ENCODE results near the gene GPR89A.
A peak's percentile ranks its signal among the peaks of the same experiment; 100 is the strongest.
"Not testable (repeated sequence)": the region's sequence is repeated elsewhere in the genome, so short reads cannot be mapped to it uniquely, and the experiment has no call there.

Gene GPR89A

DNA sequence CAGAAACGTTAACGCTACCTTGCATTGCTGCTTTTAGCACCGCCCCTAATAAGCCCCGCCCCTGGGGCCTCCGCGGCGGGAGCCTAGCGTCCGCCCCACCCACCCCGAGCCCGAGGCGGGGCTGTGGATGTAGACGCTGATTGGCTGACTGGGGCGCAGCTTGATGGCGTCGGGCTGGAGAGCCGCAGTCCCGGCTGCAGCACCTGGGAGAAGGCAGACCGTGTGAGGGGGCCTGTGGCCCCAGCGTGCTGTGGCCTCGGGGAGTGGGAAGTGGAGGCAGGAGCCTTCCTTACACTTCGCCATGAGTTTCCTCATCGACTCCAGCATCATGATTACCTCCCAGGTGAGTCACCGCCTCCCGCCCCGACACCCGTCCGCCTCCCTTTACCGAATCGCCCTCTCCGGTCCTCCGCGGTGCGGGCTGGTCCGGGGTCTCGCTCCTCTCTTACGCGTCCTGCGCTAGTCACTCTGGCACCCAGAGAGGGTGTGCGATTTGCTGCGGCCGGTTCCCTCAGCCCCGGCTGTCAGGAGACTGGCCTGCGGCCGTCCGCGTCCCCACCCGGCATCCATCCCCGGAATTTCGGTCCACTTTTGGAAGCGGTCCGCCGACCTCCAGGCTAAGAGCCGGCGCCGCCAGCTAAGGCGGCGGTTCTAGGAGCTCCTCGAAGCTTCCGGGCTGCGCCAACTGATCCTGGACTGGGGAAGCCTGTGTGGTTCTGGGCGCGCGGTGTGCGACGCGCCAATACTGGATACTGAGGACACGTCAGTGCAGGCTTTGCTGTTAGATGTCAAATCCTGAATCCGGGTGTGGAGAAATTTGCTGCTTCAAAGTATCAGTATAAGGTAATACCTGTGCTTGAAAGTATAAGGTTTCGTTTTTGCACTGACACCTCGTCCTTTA lies at the start of gene GPR89A:
TSS of gene GPR89A (plus strand) at position 156 of the 901 bp plus-strand sequence. CDS start at position 302, 146 bp downstream.
- DNase-seq (ENCODE audit: extremely low read depth in 1 of 2, low read depth in 1 of 2) = peak; percentile 91 to 94

DNA sequence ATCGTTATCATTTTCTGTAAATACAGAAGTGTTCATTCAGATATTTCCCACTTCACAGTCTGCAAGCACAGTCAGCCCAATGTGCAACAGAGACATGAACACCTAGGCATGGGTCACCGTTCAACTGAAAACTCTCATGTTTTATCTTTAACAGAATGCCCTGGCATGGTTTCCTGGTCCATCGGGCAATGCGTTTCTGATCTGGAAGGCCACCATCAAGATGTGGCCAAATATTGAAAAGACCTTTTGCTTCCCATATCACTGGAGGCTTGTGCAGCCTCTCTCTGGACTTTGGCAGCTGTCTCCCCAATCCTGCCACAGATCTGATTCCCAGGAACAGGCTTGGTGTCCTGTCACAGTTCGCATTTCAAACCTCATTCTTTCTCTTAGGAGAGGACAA lies 21.0 kb upstream of the GPR89A start:
- not testable (repeated sequence) for DNase-seq (ENCODE audit: extremely low read depth in 1 of 2, low read depth in 1 of 2)

DNA sequence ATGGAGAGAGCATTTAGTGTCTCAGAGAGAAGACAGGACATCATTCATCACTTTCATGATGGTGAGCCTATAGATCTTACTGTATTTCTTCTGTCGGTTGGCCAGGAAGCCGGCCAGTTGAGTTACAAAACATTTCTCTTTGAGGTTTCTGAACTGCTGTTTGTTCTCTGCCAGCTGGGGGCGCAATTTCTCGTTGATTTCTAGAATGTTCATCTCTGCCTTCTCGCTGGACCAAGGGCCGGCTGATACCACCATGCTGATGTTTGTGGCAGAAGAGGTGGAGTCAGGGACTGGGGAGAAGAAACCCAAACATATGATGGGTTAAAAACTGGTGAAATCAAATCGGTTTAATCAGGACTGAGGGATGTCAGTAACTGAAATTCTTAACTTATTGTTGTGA lies 17.0 kb upstream of the GPR89A start:
- DNase-seq (ENCODE audit: extremely low read depth in 1 of 2, low read depth in 1 of 2) = peak; percentile 5 to 33

DNA sequence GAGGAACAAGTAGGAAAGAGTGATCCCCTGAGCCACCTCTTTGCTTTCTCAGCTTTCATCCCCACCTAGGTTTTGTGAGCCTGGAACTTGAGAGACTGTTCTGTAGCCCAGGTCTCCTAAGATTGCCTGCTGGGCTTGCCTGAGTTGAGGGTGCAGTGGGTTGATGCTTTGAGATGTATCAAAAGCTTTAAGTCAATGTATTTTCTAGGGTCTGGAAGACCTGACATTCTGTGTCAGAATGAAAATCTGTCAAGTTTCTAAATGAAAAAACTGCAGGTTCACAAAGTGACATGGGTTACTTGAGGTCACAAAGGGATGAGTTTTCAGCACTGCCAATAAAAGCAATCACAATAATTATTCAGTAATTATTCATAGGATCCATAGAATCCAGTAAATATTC lies 15.4 kb upstream of the GPR89A start:
- DNase-seq (ENCODE audit: extremely low read depth in 1 of 2, low read depth in 1 of 2) = not testable (repeated sequence)

DNA sequence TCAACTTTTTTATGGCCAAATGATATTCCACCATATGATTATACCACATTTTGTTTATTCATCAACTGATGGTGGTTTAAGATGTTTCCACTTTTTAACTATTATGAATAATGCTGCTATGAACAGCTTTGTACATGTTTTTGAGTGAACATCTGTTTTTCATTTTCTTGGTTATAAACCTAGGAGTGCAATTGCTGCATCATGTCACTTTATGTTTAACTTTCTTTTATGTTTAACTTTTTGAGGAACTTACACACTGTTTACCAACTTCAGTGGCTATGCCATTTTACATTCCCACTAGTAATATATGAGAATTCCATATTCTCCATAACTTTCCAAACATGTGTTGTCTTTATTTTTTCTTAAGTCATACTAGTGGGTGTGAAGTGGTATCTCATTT lies 12.4 kb upstream of the GPR89A start:
- DNase-seq (ENCODE audit: extremely low read depth in 1 of 2, low read depth in 1 of 2) = not testable (repeated sequence)

DNA sequence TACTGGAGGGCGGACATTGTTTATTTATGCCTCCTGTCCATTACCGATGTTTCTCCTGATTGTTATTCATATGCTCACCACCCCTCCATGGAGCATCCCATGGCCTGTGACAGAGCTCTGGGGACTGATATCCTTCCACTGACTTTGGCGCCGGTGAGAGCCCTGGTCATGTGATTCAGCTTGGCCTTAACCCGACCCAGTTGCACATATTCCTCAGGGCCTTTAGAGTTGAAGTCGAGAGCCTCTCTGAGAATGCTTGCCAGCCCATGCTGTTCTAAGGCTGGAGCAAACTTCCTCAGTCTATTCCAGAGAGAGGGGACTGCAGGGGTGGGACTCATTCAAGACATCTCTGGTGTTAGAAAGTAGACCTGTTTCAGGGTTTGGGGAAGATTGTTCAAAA lies 11.6 kb upstream of the GPR89A start:
- not testable (repeated sequence) for DNase-seq (ENCODE audit: extremely low read depth in 1 of 2, low read depth in 1 of 2)

DNA sequence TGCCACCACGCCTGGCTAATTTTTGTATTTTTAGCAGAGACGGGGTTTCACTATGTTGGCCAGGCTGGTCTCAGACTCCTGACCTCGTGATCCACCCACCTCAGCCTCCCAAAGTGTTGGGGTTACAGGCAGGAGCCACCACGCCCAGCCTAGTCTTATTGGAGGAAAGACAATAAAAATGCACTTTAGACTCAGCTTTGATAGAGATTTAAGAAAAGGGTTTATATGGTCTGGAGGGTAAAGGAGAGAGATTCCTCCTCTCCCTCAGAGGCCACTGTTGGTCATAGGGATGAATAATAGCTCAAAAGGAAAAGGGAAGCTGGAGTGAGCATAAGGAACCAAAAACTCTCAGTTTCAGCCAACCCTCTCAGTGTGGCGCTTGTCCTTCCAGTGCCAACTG lies 8.4 kb upstream of the GPR89A start:
- not testable (repeated sequence) for DNase-seq (ENCODE audit: extremely low read depth in 1 of 2, low read depth in 1 of 2)

DNA sequence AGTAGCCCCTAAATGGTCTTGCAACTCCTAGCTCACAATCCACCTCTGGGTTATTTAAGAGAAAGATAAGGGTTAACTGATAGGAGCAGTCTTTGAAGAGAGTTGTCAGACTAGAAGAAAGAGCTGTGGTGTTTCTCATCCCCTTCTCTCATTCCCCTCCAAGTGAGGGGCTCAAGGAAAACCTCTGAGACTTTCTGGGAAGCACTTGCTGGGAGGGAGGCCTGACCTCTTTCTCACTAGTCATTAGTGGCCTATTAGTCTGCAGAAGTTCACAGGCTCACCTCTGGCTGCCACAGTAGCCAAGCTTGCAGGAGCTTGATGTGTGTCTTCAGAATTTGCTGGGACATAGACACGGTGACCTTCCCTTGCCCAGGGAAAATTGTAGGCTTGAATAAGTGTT lies 6.2 kb upstream of the GPR89A start:
- no peak for DNase-seq (ENCODE audit: extremely low read depth in 1 of 2, low read depth in 1 of 2)

DNA sequence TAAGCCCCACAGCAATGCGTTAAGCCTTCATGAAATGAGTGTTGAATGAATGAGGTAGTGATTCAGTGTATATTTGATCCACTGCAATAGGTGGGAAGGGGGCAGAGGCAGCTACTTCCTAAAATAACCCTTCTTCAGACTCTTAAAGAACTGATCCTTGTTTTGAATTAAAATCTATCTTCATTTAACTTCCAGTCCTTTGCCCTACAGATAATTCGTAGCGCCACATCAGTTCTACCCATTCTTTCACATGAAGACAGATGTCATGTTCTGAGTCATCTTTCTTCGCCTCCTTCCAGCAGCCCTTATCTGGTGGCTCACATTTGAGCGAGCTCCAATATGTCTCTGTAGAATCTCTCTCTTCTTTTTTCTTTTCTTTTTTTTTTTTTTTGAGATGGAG lies 948 bp upstream of the GPR89A start:
- not testable (repeated sequence) for DNase-seq (ENCODE audit: extremely low read depth in 1 of 2, low read depth in 1 of 2)

DNA sequence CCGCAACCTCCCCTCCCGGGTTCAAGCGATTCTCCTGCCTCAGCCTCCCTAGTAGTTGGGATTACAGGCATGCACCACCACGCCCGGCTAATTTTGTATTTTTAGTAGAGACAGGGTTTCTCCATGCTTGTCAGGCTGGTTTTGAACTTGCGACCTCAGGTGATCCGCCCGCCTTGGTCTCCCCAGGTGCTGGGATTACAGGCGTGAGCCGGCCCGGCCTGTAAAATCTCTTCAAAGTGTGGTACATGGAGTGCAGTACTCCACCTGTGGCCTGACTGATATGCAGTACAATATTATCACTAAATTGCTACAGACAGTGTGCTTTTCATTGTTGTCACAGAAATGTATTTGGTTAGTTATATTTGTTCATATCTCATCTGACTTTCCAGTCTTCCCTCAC lies 499 bp upstream of the GPR89A start:
- not testable (repeated sequence) for DNase-seq (ENCODE audit: extremely low read depth in 1 of 2, low read depth in 1 of 2)

DNA sequence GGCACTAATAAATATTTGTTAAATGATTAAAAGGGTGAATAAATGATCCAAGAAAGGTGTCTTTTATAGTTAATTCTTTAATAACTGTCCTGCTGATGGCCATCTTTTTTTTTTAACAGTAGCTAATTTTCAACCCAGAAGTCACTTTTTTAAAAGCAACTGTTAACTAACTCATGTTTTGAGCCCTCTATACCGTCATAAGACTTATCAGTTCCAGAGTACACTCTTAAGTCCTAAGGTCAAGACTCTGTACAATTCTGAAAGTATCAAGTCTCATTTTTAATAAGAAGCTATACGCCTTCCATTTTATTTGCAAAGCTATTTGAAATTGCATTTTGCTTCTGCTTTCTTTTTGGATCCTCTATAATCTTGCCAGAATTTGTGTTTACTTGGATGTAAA lies 3.0 kb downstream of the GPR89A start:
- not testable (repeated sequence) for DNase-seq (ENCODE audit: extremely low read depth in 1 of 2, low read depth in 1 of 2)

DNA sequence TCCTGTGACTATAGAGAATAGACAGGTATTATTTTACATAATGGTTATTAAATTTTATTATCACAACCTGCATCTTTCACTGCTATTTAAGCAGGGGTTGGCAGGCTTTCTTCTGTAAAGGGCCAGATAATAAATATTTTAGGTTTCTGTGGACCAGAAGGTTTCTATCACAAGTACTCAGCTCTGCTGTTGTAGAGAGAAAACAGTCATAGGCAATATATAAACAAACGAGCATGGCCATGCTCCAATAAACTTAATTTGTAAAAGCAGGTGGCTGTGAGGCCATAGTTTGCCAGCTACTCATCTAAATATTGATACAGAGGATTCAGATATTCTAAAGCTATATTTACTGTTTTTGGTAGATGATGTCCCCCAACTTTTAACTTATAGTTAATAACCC lies 12.3 kb downstream of the GPR89A start:
- DNase-seq (ENCODE audit: extremely low read depth in 1 of 2, low read depth in 1 of 2) = not testable (repeated sequence)

DNA sequence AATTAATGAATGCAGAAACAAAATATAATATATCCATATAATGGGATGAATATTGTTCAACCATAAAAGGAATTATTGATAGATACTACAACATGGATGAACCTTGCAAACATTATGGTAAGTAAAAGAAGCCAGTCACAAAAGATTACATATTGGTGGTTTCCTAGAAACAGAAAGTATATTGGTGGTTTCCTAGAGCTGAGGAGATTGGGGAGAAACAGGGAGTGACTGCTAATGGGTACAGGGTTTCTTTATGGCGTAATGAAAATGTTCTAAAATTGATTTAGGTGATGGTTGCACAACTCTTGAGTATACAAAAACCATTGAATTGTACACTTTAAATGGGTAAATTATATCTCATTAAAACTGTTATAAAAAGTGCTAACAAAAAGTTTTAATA lies 14.4 kb downstream of the GPR89A start:
- DNase-seq (ENCODE audit: extremely low read depth in 1 of 2, low read depth in 1 of 2) = not testable (repeated sequence)

DNA sequence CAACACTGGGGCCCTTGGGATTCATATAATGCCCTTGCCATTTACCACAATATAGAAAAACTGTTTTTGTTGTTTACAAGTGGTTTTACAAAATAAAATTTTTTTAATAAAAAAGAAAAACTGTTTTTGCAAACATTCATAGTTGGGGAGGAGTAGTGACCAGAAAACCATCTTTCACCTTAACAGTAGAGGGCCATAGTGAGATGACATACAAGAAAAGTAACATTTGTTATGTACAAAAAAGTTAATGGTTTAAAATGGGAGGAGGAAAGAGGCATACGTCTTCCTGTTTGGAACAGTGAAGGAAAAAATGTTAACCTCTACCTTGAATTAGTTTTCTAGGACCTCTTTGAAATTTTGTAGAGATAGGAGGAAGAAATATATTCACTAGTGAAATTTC lies 28.4 kb downstream of the GPR89A start:
- DNase-seq (ENCODE audit: extremely low read depth in 1 of 2, low read depth in 1 of 2) = not testable (repeated sequence)

DNA sequence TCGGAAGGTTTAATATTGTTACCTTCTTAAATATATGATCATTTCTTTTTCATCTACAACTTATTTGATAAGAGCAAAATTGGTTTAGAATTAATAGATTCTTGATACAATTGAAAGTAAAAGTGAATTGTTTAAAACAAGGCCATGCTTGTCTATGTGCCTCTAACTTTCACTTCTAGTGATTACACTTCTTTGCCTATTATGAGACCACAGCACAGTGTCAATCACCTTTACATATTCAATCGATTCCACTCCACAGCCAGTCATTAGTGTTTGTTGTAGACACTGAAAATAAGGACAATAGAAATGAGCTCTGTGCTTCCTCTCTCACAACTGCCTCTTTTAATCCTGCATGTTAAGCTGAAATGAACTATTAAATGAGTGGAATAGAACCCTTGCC lies 34.1 kb downstream of the GPR89A start:
- DNase-seq (ENCODE audit: extremely low read depth in 1 of 2, low read depth in 1 of 2) = not testable (repeated sequence)

DNA sequence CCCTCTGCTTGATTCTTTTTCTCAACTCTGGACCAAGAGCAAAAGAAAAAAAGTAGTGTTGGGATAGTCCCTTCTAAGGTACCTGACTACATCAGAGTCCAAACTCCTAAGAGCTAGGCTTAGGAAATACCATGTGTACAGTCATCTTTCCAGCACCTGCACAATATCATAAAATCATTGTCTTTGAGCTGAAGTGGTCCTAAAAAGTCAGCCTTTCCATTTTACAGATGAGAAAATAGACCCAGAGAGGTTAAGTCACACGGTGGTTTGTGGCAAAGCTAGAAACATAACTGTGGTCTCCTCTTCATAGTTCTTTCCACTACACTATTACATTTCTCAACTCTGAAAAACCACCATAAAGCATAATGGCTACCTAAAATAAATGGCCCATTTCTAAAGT lies 36.2 kb downstream of the GPR89A start:
- DNase-seq (ENCODE audit: extremely low read depth in 1 of 2, low read depth in 1 of 2) = not testable (repeated sequence)

DNA sequence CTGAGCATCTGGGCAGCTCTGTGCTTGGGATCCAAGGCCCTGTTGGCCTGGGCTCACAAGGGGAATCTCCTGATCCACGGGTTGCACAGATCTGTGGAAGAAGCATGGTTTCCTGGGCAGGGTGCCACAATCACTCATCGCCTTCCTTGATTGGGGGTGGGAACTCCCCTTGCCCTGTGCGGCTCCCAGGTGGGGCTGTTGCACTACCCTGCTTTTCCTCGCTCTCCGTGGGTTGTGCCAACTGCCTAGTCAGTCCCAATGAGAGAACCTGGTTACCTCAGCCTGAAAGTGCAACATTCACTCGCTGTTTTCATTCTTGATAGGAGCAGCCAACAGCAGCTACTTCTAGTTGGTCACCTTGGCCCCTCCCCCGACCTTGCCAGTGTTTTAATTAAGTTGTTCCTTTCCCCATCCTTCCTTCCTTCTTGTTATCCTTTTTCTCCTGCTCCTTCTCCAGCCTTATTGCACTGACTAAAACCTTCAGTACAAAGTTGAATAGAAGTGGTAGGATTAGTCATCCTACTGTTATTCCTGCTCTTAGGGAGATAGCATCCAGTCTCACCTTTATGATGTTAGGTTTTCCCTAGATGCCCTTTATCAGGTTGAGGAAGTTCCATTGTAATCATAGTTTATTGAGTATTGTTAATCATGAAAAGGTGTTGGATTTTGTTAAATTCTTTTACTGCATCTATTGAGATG lies 48.6 kb downstream of the GPR89A start:
- not testable (repeated sequence) for DNase-seq (ENCODE audit: extremely low read depth in 1 of 2, low read depth in 1 of 2)

DNA sequence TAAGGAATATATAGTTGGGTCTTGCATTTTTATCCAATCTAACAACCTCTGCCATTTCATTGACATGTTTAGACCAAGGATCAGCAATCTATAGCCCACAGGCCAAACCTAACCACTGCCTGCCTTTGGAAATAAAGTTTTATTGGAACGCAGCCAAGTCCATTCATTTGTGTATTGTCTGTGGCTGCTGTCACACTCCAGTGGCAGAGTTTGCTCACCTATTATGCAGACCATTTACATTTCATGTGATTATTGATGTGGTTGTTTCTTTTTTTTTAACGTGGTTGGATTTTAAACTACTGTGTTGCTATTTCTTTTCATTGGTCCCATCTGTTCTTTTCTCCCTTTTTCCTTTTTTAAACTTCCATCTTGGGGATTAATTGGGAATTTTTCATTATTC lies 54.7 kb downstream of the GPR89A start:
- not testable (repeated sequence) for DNase-seq (ENCODE audit: extremely low read depth in 1 of 2, low read depth in 1 of 2)

DNA sequence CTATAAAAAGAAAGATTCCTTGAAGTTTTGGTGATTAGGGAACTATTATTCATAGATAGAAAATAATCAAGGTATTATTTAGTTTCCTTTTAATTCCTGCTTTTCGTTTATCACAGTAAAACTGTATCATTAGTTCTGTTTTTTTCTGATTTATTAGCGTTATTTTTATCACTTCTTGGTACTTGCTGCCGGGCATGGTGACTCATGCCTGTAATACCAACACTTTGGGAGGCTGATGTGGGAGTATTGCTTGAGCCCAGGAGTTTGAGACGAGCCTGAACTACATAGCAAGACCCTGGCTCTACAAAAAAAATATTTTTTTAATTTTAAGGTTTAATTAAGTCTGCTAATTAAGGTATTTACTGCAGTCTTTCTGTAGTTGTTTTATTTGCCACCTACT lies 57.2 kb downstream of the GPR89A start:
- not testable (repeated sequence) for DNase-seq (ENCODE audit: extremely low read depth in 1 of 2, low read depth in 1 of 2)

DNA sequence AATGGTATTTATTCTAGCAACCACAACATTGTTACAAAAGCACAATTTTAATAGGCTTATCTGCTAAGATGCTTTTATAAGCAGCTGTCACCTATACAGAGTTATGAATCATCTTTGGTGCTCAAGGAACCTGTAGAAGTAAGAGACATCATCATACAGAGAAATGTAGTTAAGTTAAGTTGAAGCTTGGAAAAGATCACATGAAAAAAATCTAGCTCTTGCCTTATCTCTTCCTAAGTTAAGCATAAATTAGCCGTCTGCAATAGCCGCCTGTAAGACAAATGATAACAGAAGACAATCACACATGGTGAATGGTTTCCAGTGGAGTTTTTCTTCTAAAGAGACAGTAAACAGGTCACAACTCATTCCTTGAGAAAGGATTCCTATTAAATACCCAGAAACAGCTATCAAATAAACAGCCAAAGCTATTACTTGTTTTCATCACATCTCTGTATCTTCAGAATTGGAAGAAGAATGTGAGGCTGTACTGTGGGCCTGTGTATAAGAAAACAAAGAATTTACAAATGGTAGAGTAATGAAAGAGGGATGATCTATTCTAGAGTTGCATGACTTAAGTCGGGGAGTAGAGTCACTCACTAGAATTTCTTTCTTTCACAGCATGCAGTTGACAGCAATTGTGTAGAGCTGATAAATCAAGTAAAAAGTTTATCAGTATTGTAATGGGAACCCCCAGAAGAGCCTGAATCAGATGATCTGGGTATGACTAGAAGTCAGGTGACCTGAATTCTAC lies 63.4 kb downstream of the GPR89A start:
- not testable (repeated sequence) for DNase-seq (ENCODE audit: extremely low read depth in 1 of 2, low read depth in 1 of 2)

DNA sequence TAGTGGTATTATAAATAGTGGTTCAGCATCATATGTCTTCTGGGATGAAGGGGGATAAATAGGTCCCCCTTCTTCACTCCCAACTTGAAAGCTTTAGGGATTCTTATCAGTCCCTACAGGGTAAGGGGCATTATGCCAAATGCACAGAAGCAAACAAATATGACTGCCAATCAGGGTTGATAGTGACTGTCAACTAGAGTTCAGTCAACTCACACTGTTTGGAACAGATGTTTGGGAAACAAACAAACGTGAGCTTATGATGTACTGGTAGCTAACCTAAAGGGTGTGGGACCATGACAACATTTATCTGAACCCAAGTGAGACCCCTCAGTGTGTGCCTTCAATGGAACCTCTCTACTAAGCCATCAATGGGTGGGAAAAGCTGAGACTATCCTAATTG lies 65.4 kb downstream of the GPR89A start:
- DNase-seq (ENCODE audit: extremely low read depth in 1 of 2, low read depth in 1 of 2) = not testable (repeated sequence)
